CD8-positive, alpha-beta memory T cell (primary cell): ENCODE results near the gene CRABP2. TPM values are rescaled to one million over a fixed set of nuclear protein-coding genes. Genes with fewer than 3 reads are reported as not detected.

Source experiments
- CTCF ChIA-PET: fragments of 350-600 bp; sonication (Branson Sonifier 250); formaldehyde crosslinking; loops from one replicate; lab custom pipeline; 2021; ENCODE audit warnings: antibody characterized with exemption; lab: Charles Lee
- POLR2A ChIA-PET: fragments of 350-600 bp; sonication (Branson Sonifier 250); formaldehyde crosslinking; loops from one replicate; lab custom pipeline; 2021; ENCODE audit warnings: antibody characterized with exemption; lab: Charles Lee
- DNase-seq, 5 donors: peaks; one replicate each; pipeline versions ENCODE4 v3.0.0 to v3.0.0-alpha.2; 2020 to 2022; ENCODE audit warnings: mixed read lengths in 1 of 5
- H3K27ac ChIP-seq: one replicate; pipeline ENCODE4 v1.7.0; 2013; ENCODE audit warnings: low read depth, mild to moderate bottlenecking, low read length, moderate library complexity
- H3K27me3 ChIP-seq: 2 replicates; pipeline ENCODE4 v1.7.0; 2013; ENCODE audit warnings: low read length, mild to moderate bottlenecking; ENCODE audit not compliant: insufficient read depth, poor library complexity, severe bottlenecking
- H3K36me3 ChIP-seq: 2 replicates; pipeline ENCODE4 v1.7.0; 2013; ENCODE audit warnings: mild to moderate bottlenecking, low read length, moderate library complexity; ENCODE audit not compliant: insufficient read depth
- H3K4me1 ChIP-seq: 2 replicates; pipeline ENCODE4 v1.7.0; 2013; ENCODE audit warnings: mild to moderate bottlenecking, low read length, moderate library complexity; ENCODE audit not compliant: insufficient read depth
- H3K4me3 ChIP-seq: 2 replicates; pipeline ENCODE4 v1.7.0; 2013; ENCODE audit warnings: mild to moderate bottlenecking, low read length
- H3K9me3 ChIP-seq: 2 replicates; pipeline ENCODE4 v1.7.0; 2013; ENCODE audit warnings: mild to moderate bottlenecking, low read length
- H3K27ac Mint-ChIP-seq, 8 donors: one replicate each; pipeline ENCODE4 v1.8.0; 2020 to 2021; ENCODE audit warnings: mixed read lengths in 8 of 8, mild to moderate bottlenecking in 6 of 8, inconsistent platforms in 3 of 8, moderate library complexity in 3 of 8
- H3K27me3 Mint-ChIP-seq, 2 donors: one replicate each; pipeline ENCODE4 v1.8.0; 2020 to 2021; ENCODE audit warnings: mixed read lengths in 2 of 2, mild to moderate bottlenecking in 1 of 2, moderate library complexity in 1 of 2
- H3K36me3 Mint-ChIP-seq, 3 donors: one replicate each; pipeline ENCODE4 v1.8.0; 2020 to 2021; ENCODE audit warnings: mixed read lengths in 3 of 3, inconsistent platforms in 1 of 3, mild to moderate bottlenecking in 1 of 3
- H3K4me1 Mint-ChIP-seq, 3 donors: one replicate each; pipeline ENCODE4 v1.8.0; 2020 to 2021; ENCODE audit warnings: mixed read lengths in 3 of 3, inconsistent platforms in 1 of 3, mild to moderate bottlenecking in 1 of 3
- H3K4me3 Mint-ChIP-seq, 7 donors: one replicate each; pipeline ENCODE4 v1.8.0; 2020 to 2021; ENCODE audit warnings: mixed read lengths in 7 of 7, mild to moderate bottlenecking in 6 of 7, moderate library complexity in 4 of 7, inconsistent platforms in 2 of 7
- H3K9me3 Mint-ChIP-seq, 5 donors: one replicate each; pipeline ENCODE4 v1.8.0; 2020 to 2022; ENCODE audit warnings: mixed read lengths in 5 of 5, mild to moderate bottlenecking in 3 of 5, moderate library complexity in 2 of 5, inconsistent platforms in 1 of 5
- polyA plus RNA-seq: library from polyadenylated mRNA; unstranded; fragments of 300-500 nt; fragmentation: Illumina TruSeq; gene quantifications from one replicate; pipeline ENCODE4 v1.2.3, GENCODE V29; 2021
- total RNA-seq, 2 experiments: library from RNA; stranded (reverse); gene quantifications; one replicate each; pipeline ENCODE4 v1.2.3, GENCODE V29; 2021

The CRABP2 gene
- total and polyA plus RNA-seq, 3 experiments from 2014 or later = 0.66 to 0.71 TPM; not detected in 1

GRCh38 chr1:156664767-156665411, 40.5 kb downstream of the CRABP2 start:
- Histone ChIP-seq H3K4me3 (no peak overlapping the region), H3K27me3 (no peaks in the 10 kb centered on the region), H3K27ac (peak overlapping the region; percentile 20), H3K9me3 (no peaks in the 10 kb centered on the region), H3K36me3 (no peaks in the 10 kb centered on the region), H3K4me1 (peaks cover 23% of the 10 kb centered on the region)
- ChIA-PET CTCF (interaction anchor here (1.1 to 1.7 kb wide), 3 partner anchors 12 to 40 kb away, joined by 3 to 4 read pairs (median 3); partner anchors contain the start of gene NES), POLR2A (interaction anchor here (0.7 kb wide), 1 partner anchor 34 kb away, joined by 4 read pairs; no protein-coding TSS in a partner anchor)
- no peak overlapping the region for H3K27ac Mint-ChIP-seq
- H3K27me3 Mint-ChIP-seq = peaks cover 0 to 3% of the 10 kb centered on the region in 2 donors
- H3K4me3 Mint-ChIP-seq = no peak overlapping the region
- peaks cover 17 to 23% (median 19%) of the 10 kb centered on the region in 3 donors for H3K4me1 Mint-ChIP-seq
- H3K36me3 Mint-ChIP-seq = no peaks in the 10 kb centered on the region
- DNase-seq = no peak
- H3K9me3 Mint-ChIP-seq = no peaks in the 10 kb centered on the region

- Mint-ChIP-seq H3K4me1 (peaks cover 24 to 30% (median 25%) of the 10 kb centered on the region in 3 donors), H3K27ac (no peak overlapping the region), H3K9me3 (no peaks in the 10 kb centered on the region), H3K4me3 (no peak overlapping the region), H3K36me3 (no peaks in the 10 kb centered on the region), H3K27me3 (peaks cover 0 to 3% of the 10 kb centered on the region in 2 donors)
- DNase-seq = no peak
- ChIA-PET POLR2A (no interaction called here), CTCF (interaction anchor here (1.1 to 1.7 kb wide), 3 partner anchors 13 to 40 kb away, joined by 3 to 4 read pairs (median 3); partner anchors contain the start of gene NES)
- peaks cover 30% of the 10 kb centered on the region for H3K4me1 ChIP-seq
- H3K27ac ChIP-seq = peak overlapping the region; percentile 20
- H3K36me3 ChIP-seq = no peaks in the 10 kb centered on the region
- H3K4me3 ChIP-seq = no peak overlapping the region
- H3K27me3 ChIP-seq = no peaks in the 10 kb centered on the region
- no peaks in the 10 kb centered on the region for H3K9me3 ChIP-seq
Observed at GRCh38 chr1:156664046-156664766, 41.2 kb downstream of the CRABP2 start.

- ChIA-PET CTCF (interaction anchor here (1.5 kb wide), 1 partner anchor 27 kb away, joined by 3 read pairs; no protein-coding TSS in a partner anchor), POLR2A (no interaction called here)
- no peaks in the 10 kb centered on the region for H3K27me3 ChIP-seq
- H3K27ac Mint-ChIP-seq = peak overlapping the region in 2 of 8 donors; percentile 60 to 61
- no peak overlapping the region for H3K4me3 Mint-ChIP-seq
- H3K36me3 ChIP-seq = no peaks in the 10 kb centered on the region
- H3K4me3 ChIP-seq = no peak overlapping the region
- H3K9me3 ChIP-seq = no peaks in the 10 kb centered on the region
- H3K27me3 Mint-ChIP-seq = peaks cover 0 to 3% of the 10 kb centered on the region in 2 donors
- no peaks in the 10 kb centered on the region for H3K36me3 Mint-ChIP-seq
- H3K9me3 Mint-ChIP-seq = no peaks in the 10 kb centered on the region
- H3K4me1 Mint-ChIP-seq = peaks cover 24 to 40% (median 27%) of the 10 kb centered on the region in 3 donors
- peaks cover 37% of the 10 kb centered on the region for H3K4me1 ChIP-seq
- peak overlapping the region; percentile 38 for H3K27ac ChIP-seq
- DNase-seq = no peak
Observed at GRCh38 chr1:156663178-156663577, 42.2 kb downstream of the CRABP2 start.

- H3K36me3 ChIP-seq = no peaks in the 10 kb centered on the region
- DNase-seq = no peak
- POLR2A ChIA-PET = no interaction called here
- Mint-ChIP-seq H3K27me3 (peaks cover 0 to 3% of the 10 kb centered on the region in 2 donors), H3K9me3 (no peaks in the 10 kb centered on the region), H3K4me1 (peaks cover 24 to 45% (median 31%) of the 10 kb centered on the region in 3 donors), H3K36me3 (no peaks in the 10 kb centered on the region), H3K4me3 (no peak overlapping the region), H3K27ac (peak overlapping the region in 2 of 8 donors; percentile 60 to 61)
- CTCF ChIA-PET = interaction anchor here (1.0 kb wide), 1 partner anchor 15 kb away, joined by 4 read pairs; no protein-coding TSS in a partner anchor
- H3K4me1 ChIP-seq = peaks cover 42% of the 10 kb centered on the region
- H3K4me3 ChIP-seq = no peak overlapping the region
- no peaks in the 10 kb centered on the region for H3K9me3 ChIP-seq
- no peaks in the 10 kb centered on the region for H3K27me3 ChIP-seq
- peak overlapping the region; percentile 38 for H3K27ac ChIP-seq
Observed at GRCh38 chr1:156662800-156663055, 42.7 kb downstream of the CRABP2 start.

- peaks cover 47% of the 10 kb centered on the region for H3K4me1 ChIP-seq
- CTCF ChIA-PET = interaction anchor here (1.0 to 2.1 kb wide), 3 partner anchors 14 to 66 kb away, joined by 4 to 9 read pairs (median 6); partner anchors contain the start of genes ISG20L2, METTL25B and NES
- H3K4me3 ChIP-seq = no peak overlapping the region
- peaks cover 30 to 50% (median 37%) of the 10 kb centered on the region in 3 donors for H3K4me1 Mint-ChIP-seq
- H3K27ac ChIP-seq = peak overlapping the region; percentile 80
- H3K27me3 ChIP-seq = peaks cover 3% of the 10 kb centered on the region
- H3K9me3 Mint-ChIP-seq = no peaks in the 10 kb centered on the region
- POLR2A ChIA-PET = no interaction called here
- no peaks in the 10 kb centered on the region for H3K36me3 ChIP-seq
- peak overlapping the region in 3 of 8 donors; percentile 24 to 86 (median 61) for H3K27ac Mint-ChIP-seq
- no peak for DNase-seq
- peaks cover 3 to 7% of the 10 kb centered on the region in 2 donors for H3K27me3 Mint-ChIP-seq
- no peaks in the 10 kb centered on the region for H3K9me3 ChIP-seq
- no peak overlapping the region for H3K4me3 Mint-ChIP-seq
- no peaks in the 10 kb centered on the region for H3K36me3 Mint-ChIP-seq
Observed at GRCh38 chr1:156662005-156662799, 43.2 kb downstream of the CRABP2 start.

- Histone ChIP-seq H3K4me1 (peaks cover 58% of the 10 kb centered on the region), H3K27me3 (peaks cover 16% of the 10 kb centered on the region), H3K9me3 (no peaks in the 10 kb centered on the region), H3K4me3 (peak overlapping the region; percentile 14), H3K27ac (peak overlapping the region; percentile 80), H3K36me3 (no peaks in the 10 kb centered on the region)
- DNase-seq = no peak
- no peaks in the 10 kb centered on the region for H3K36me3 Mint-ChIP-seq
- no peaks in the 10 kb centered on the region for H3K9me3 Mint-ChIP-seq
- POLR2A ChIA-PET = interaction anchor here (0.7 kb wide), 1 partner anchor 97 kb away, joined by 3 read pairs; no protein-coding TSS in a partner anchor
- peak overlapping the region in 1 of 7 donors; percentile 71 for H3K4me3 Mint-ChIP-seq
- CTCF ChIA-PET = interaction anchor here (0.7 to 7.6 kb wide), 12 partner anchors 16 to 178 kb away, joined by 3 to 93 read pairs (median 4); partner anchors contain the start of genes ISG20L2, METTL25B and NES
- H3K27me3 Mint-ChIP-seq = peaks cover 18% of the 10 kb centered on the region in 2 donors
- H3K4me1 Mint-ChIP-seq = peaks cover 35 to 60% (median 44%) of the 10 kb centered on the region in 3 donors
- peak overlapping the region in 6 of 8 donors; percentile 8 to 86 (median 71) for H3K27ac Mint-ChIP-seq
Observed at GRCh38 chr1:156660752-156661112, 44.7 kb downstream of the CRABP2 start.

- H3K4me1 Mint-ChIP-seq = peaks cover 35 to 60% (median 44%) of the 10 kb centered on the region in 3 donors
- peak overlapping the region; percentile 36 for H3K4me3 ChIP-seq
- POLR2A ChIA-PET = no interaction called here
- H3K9me3 Mint-ChIP-seq = no peaks in the 10 kb centered on the region
- no peaks in the 10 kb centered on the region for H3K9me3 ChIP-seq
- no peaks in the 10 kb centered on the region for H3K36me3 ChIP-seq
- peak overlapping the region; percentile 24 to 75 (median 62) for H3K4me3 Mint-ChIP-seq
- peak overlapping the region; percentile 80 for H3K27ac ChIP-seq
- peaks cover 58% of the 10 kb centered on the region for H3K4me1 ChIP-seq
- peaks cover 17 to 23% of the 10 kb centered on the region in 2 donors for H3K27me3 Mint-ChIP-seq
- CTCF ChIA-PET = interaction anchor here (0.7 to 7.6 kb wide), 21 partner anchors 10 to 1549 kb away, joined by 3 to 93 read pairs (median 4); partner anchors contain the start of genes ISG20L2, METTL25B and NES
- peaks cover 22% of the 10 kb centered on the region for H3K27me3 ChIP-seq
- DNase-seq = peak; percentile 85 to 92 (median 88)
- H3K36me3 Mint-ChIP-seq = no peaks in the 10 kb centered on the region
- H3K27ac Mint-ChIP-seq = peak overlapping the region; percentile 11 to 86 (median 74)
Observed at GRCh38 chr1:156659988-156660751, 45.2 kb downstream of the CRABP2 start.
